Measurements from ENCODE around the gene USP46.

GRCh38 chr4:52643785-52644244, 15.3 kb downstream of the USP46 start:
- TF ChIP-seq CTCF (IDR thresholded peaks at IDR 0.05) (no peak), POLR2A (IDR thresholded peaks at IDR 0.05) (no peak)
